ENCODE data around the gene VSTM2B. TPM values are rescaled to one million over a fixed set of nuclear protein-coding genes. Genes with fewer than 3 reads are reported as not detected.

Gene VSTM2B
- total RNA-seq, 1 donor from 2014 or later, result not detected

- intact Hi-C loops (cut with DNase I), result no loop called here
- peak; percentile 58 for DNase-seq (ENCODE audit: low spot score)
Measured at GRCh38 chr19:29577649-29577963, 51.8 kb downstream of the VSTM2B start.

GRCh38 chr19:29578349-29578748, 52.6 kb downstream of the VSTM2B start:
- no peak for DNase-seq (ENCODE audit: low spot score)
- intact Hi-C loops (cut with DNase I), result no loop called here

GRCh38 chr19:29579308-29579910, 53.6 kb downstream of the VSTM2B start:
- peak; percentile 46 for DNase-seq (ENCODE audit: low spot score)
- intact Hi-C loops (cut with DNase I), result no loop called here

GRCh38 chr19:29581398-29581797, 55.6 kb downstream of the VSTM2B start:
- peak; percentile 29 for DNase-seq (ENCODE audit: low spot score)
- intact Hi-C loops (cut with DNase I), result no loop called here

- DNase-seq (ENCODE audit: low spot score), result peak; percentile 44
- intact Hi-C loops (cut with DNase I), result no loop called here
Measured at GRCh38 chr19:29583196-29583999, 57.6 kb downstream of the VSTM2B start.

GRCh38 chr19:29586401-29586800, 60.6 kb downstream of the VSTM2B start:
- peak; percentile 31 for DNase-seq (ENCODE audit: low spot score)
- intact Hi-C loops (cut with DNase I), result no loop called here

GRCh38 chr19:29587059-29587458, 61.3 kb downstream of the VSTM2B start:
- intact Hi-C loops (cut with DNase I), result no loop called here
- DNase-seq (ENCODE audit: low spot score), result peak; percentile 12

GRCh38 chr19:29587518-29587986, 61.8 kb downstream of the VSTM2B start:
- intact Hi-C loops (cut with DNase I), result no loop called here
- DNase-seq (ENCODE audit: low spot score), result no peak

GRCh38 chr19:29588095-29588494, 62.3 kb downstream of the VSTM2B start:
- DNase-seq (ENCODE audit: low spot score), result no peak
- intact Hi-C loops (cut with DNase I), result no loop called here

GRCh38 chr19:29590278-29590677, 64.5 kb downstream of the VSTM2B start:
- intact Hi-C loops (cut with DNase I), result no loop called here
- DNase-seq (ENCODE audit: low spot score), result no peak

GRCh38 chr19:29591670-29592069, 65.9 kb downstream of the VSTM2B start:
- no peak for DNase-seq (ENCODE audit: low spot score)
- intact Hi-C loops (cut with DNase I), result no loop called here

GRCh38 chr19:29593869-29594268, 68.1 kb downstream of the VSTM2B start:
- intact Hi-C loops (cut with DNase I), result no loop called here
- DNase-seq (ENCODE audit: low spot score), result no peak

GRCh38 chr19:29596080-29596727, 70.4 kb downstream of the VSTM2B start:
- intact Hi-C loops (cut with DNase I), result no loop called here
- no peak for DNase-seq (ENCODE audit: low spot score)

GRCh38 chr19:29596885-29597525, 71.2 kb downstream of the VSTM2B start:
- no peak for DNase-seq (ENCODE audit: low spot score)
- intact Hi-C loops (cut with DNase I), result no loop called here

GRCh38 chr19:29598036-29598435, 72.2 kb downstream of the VSTM2B start:
- no peak for DNase-seq (ENCODE audit: low spot score)
- intact Hi-C loops (cut with DNase I), result no loop called here

- intact Hi-C loops (cut with DNase I), result no loop called here
- no peak for DNase-seq (ENCODE audit: low spot score)
Measured at GRCh38 chr19:29598496-29598895, 72.7 kb downstream of the VSTM2B start.

- intact Hi-C loops (cut with DNase I), result loop anchor here (10.0 kb wide), 2 partner anchors 271 to 389 kb away; partner anchors contain the start of gene UQCRFS1
- no peak for DNase-seq (ENCODE audit: low spot score)
Measured at GRCh38 chr19:29603308-29603707, 77.5 kb downstream of the VSTM2B start.

- DNase-seq (ENCODE audit: low spot score), result peak; percentile 97
- intact Hi-C loops (cut with DNase I), result loop anchor here (10.0 kb wide), 2 partner anchors 269 to 391 kb away; partner anchors contain the start of gene UQCRFS1
Measured at GRCh38 chr19:29605653-29606419, 80.0 kb downstream of the VSTM2B start, which contains the start of gene POP4. Gene POP4 (plus strand): TSS chr19:29606283. CDS start chr19:29606319, 36 bp downstream.

GRCh38 chr19:29606420-29606747, 80.6 kb downstream of the VSTM2B start:
- intact Hi-C loops (cut with DNase I), result loop anchor here (10.0 kb wide), 2 partner anchors 268 to 392 kb away; partner anchors contain the start of gene UQCRFS1
- DNase-seq (ENCODE audit: low spot score), result peak; percentile 68

Data from cardiac septum (tissue), 1 donor.